GM18909 (cell line): ENCODE results near the gene ARHGAP29.
"Not testable (repeated sequence)": the region's sequence is repeated elsewhere in the genome, so short reads cannot be mapped to it uniquely, and the experiment has no call there.

ENCODE experiments used
- ATAC-seq: cut with Tn5 transposase; IDR thresholded peaks from one replicate; pipeline ENCODE4 v1.9.1; 2021; ENCODE audit warnings: mild to moderate bottlenecking; ENCODE audit not compliant: unreplicated experiment, poor library complexity

The ARHGAP29 gene

GRCh38 chr1:94183197-94183815, 54.1 kb downstream of the ARHGAP29 start:
- ATAC-seq, result no peak

- ATAC-seq, result no peak
Observed at GRCh38 chr1:94182191-94182590, 55.2 kb downstream of the ARHGAP29 start.

- no peak for ATAC-seq
Observed at GRCh38 chr1:94180650-94181049, 56.7 kb downstream of the ARHGAP29 start.

- ATAC-seq, result no peak
Observed at GRCh38 chr1:94178901-94179300, 58.5 kb downstream of the ARHGAP29 start.

GRCh38 chr1:94169126-94169525, 68.3 kb downstream of the ARHGAP29 start:
- ATAC-seq, result no peak

GRCh38 chr1:94165843-94166242, 71.5 kb downstream of the ARHGAP29 start:
- no peak for ATAC-seq

- not testable (repeated sequence) for ATAC-seq
Observed at GRCh38 chr1:94164885-94165284, 72.5 kb downstream of the ARHGAP29 start.

- ATAC-seq, result not testable (repeated sequence)
Observed at GRCh38 chr1:94164121-94164520, 73.3 kb downstream of the ARHGAP29 start.

- not testable (repeated sequence) for ATAC-seq
Observed at GRCh38 chr1:94163249-94163648, 74.1 kb downstream of the ARHGAP29 start.

GRCh38 chr1:94160811-94161210, 76.6 kb downstream of the ARHGAP29 start:
- ATAC-seq, result no peak

- no peak for ATAC-seq
Observed at GRCh38 chr1:94156096-94156625, 81.2 kb downstream of the ARHGAP29 start.

GRCh38 chr1:94154989-94155388, 82.4 kb downstream of the ARHGAP29 start:
- no peak for ATAC-seq

- ATAC-seq, result no peak
Observed at GRCh38 chr1:94153133-94153532, 84.3 kb downstream of the ARHGAP29 start.

- ATAC-seq, result not testable (repeated sequence)
Observed at GRCh38 chr1:94149166-94149565, 88.2 kb downstream of the ARHGAP29 start.

- no peak for ATAC-seq
Observed at GRCh38 chr1:94146273-94146672, 91.1 kb downstream of the ARHGAP29 start.

GRCh38 chr1:94144836-94145235, 92.5 kb downstream of the ARHGAP29 start:
- no peak for ATAC-seq

- ATAC-seq, result no peak
Observed at GRCh38 chr1:94143809-94144176, 93.6 kb downstream of the ARHGAP29 start.

GRCh38 chr1:94143173-94143808, 94.1 kb downstream of the ARHGAP29 start:
- no peak for ATAC-seq

GRCh38 chr1:94142583-94142982, 94.8 kb downstream of the ARHGAP29 start:
- ATAC-seq, result no peak

GRCh38 chr1:94142022-94142421, 95.4 kb downstream of the ARHGAP29 start:
- no peak for ATAC-seq

- ATAC-seq, result no peak
Observed at GRCh38 chr1:94132111-94132510, 105.3 kb downstream of the ARHGAP29 start.
